Fibroblast of pulmonary artery (primary cell): ENCODE data around the gene KIR2DL4.

ENCODE experiments used
- DNase-seq: peaks from one replicate; pipeline ENCODE4 v3.0.0-alpha.2; 2010; ENCODE audit warnings: low read depth
- H3K4me3 ChIP-seq: replicated peaks from 2 replicates; pipeline ENCODE4 v1.5.1; 2011; ENCODE audit warnings: low read depth, mild to moderate bottlenecking, control low read depth, low read length, moderate library complexity
- TF ChIP-seq, protein P1 (sequence below): IDR thresholded peaks from 2 replicates; pipeline ENCODE4 v1.5.1; 2011; ENCODE audit warnings: mild to moderate bottlenecking, control low read depth, low read length, inconsistent platforms; ENCODE audit errors: missing control alignments

Gene KIR2DL4

GRCh38 chr19:54790711-54791110 lies 12.7 kb upstream of the KIR2DL4 start:
- no peak for DNase-seq
- TF ChIP-seq, protein P1, sequence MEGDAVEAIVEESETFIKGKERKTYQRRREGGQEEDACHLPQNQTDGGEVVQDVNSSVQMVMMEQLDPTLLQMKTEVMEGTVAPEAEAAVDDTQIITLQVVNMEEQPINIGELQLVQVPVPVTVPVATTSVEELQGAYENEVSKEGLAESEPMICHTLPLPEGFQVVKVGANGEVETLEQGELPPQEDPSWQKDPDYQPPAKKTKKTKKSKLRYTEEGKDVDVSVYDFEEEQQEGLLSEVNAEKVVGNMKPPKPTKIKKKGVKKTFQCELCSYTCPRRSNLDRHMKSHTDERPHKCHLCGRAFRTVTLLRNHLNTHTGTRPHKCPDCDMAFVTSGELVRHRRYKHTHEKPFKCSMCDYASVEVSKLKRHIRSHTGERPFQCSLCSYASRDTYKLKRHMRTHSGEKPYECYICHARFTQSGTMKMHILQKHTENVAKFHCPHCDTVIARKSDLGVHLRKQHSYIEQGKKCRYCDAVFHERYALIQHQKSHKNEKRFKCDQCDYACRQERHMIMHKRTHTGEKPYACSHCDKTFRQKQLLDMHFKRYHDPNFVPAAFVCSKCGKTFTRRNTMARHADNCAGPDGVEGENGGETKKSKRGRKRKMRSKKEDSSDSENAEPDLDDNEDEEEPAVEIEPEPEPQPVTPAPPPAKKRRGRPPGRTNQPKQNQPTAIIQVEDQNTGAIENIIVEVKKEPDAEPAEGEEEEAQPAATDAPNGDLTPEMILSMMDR = no peak
- H3K4me3 ChIP-seq = no peak overlapping the region

DNA sequence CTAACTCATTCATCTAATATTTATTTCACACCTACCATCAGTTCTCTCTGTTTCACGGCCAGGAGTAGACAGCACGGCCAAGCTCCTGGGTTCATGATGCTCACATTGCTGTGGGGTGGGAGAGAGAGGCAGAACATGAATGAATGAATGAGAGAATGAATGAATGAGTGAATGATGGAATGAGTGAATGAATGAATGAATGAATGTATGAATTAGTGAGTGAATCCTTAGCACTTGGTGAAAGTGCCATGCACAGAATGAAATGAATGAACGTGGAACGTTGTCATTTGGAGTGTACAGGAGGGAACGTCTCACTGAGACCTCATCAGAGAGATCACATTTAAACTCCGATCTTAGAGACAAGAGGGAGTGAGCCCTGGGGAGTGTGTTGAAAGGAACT lies 11.9 kb upstream of the KIR2DL4 start:
- no peak overlapping the region for H3K4me3 ChIP-seq
- TF ChIP-seq, protein P1 = no peak
- no peak for DNase-seq

GRCh38 chr19:54792814-54793213 lies 10.6 kb upstream of the KIR2DL4 start:
- no peak overlapping the region for H3K4me3 ChIP-seq
- TF ChIP-seq, protein P1 = no peak
- no peak for DNase-seq

DNA sequence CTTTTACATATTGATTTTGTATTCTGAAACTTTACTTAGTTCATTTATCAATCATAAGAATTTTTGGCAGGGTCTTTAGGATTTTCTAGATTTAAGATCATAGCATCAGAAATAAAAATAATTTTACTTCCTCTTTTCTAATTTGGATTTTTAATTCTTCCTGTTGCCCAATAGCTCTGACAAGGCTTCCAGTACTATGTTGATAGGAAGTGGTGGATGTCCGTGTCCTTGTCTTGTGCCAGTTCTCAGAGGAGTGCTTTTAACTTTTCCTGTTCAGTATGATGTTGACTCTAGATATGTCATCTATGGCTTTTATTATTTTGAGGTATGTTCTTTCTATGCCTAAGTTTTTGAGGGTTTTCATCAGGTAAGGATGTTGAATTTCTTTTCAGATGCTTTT lies 7.7 kb upstream of the KIR2DL4 start:
- H3K4me3 ChIP-seq = no peak overlapping the region
- TF ChIP-seq, protein P1 = no peak
- DNase-seq = no peak

- no peak overlapping the region for H3K4me3 ChIP-seq
- TF ChIP-seq, protein P1 = no peak
- DNase-seq = no peak
Measured at GRCh38 chr19:54804101-54804500, 691 bp downstream of the KIR2DL4 start.

DNA sequence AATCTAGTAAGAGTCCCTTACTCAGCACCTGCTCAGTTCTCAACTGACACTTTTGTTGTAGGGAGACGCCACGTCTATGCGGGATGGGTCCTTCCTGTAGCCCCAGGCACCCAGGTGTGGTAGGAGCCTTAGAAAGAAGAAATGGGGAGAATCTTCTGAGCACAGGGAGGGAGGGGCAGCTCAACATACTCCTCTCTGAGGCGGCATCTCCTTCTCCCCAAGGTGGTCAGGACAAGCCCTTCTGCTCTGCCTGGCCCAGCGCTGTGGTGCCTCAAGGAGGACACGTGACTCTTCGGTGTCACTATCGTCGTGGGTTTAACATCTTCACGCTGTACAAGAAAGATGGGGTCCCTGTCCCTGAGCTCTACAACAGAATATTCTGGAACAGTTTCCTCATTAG lies 1.2 kb downstream of the KIR2DL4 start:
- DNase-seq = no peak
- TF ChIP-seq, protein P1 = no peak
- H3K4me3 ChIP-seq = no peak overlapping the region

GRCh38 chr19:54805665-54806515 lies 2.5 kb downstream of the KIR2DL4 start:
- DNase-seq = no peak
- TF ChIP-seq, protein P1 = no peak
- H3K4me3 ChIP-seq = no peak overlapping the region
